NCI-H2196 treated with DMSO at 0.1 percent for 48 hours (cell line): ENCODE measurements around the gene USP25.
"Not testable (repeated sequence)": the region's sequence is repeated elsewhere in the genome, so short reads cannot be mapped to it uniquely, and the experiment has no call there.

Experiments used
- DNase-seq: peaks from one replicate; lab custom pipeline; 2025; ENCODE audit not compliant: unreplicated experiment; lab: John Stamatoyannopoulos, UW

USP25 gene

GRCh38 chr21:15732290-15732995 is 2.7 kb downstream of the USP25 start:
- DNase-seq = no peak

DNA sequence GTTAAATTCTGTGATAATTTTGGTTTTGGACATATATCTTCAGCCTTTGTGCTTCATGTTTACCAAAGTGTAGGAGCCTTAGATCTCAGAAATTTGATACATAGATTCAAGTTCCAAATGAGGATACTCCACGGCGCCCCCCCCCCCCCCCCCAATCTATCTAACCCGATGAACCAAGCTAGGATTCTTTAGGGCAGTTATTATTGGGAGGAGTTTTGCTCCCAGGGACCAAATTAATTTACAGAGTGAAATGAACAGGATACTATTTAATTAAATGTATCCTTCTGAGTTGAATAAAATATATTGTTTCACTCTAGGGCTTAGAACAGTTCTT is 3.2 kb downstream of the USP25 start:
- no peak for DNase-seq

DNA sequence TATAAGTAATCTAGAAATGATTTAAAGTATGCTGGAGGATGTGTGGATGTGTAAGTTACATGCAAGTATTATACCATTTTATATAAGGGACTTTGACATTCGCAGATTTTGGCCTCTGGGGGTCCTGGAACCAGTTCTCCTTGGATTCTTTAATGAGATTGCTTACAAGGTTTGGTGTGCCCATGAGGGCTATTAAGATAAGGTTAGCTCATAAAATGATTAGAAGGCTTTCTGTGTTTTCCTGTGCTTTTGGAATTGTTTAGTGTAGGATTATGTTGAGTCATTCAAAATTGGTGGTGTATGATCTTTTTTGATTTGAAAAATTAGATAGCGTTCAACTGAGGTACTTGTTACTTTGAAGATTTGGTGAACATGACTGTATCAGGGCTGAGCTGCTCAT is 5.6 kb downstream of the USP25 start:
- DNase-seq = no peak

- not testable (repeated sequence) for DNase-seq
These were observed 6.1 kb downstream of the USP25 start for GRCh38 chr21:15735931-15736330.

DNA sequence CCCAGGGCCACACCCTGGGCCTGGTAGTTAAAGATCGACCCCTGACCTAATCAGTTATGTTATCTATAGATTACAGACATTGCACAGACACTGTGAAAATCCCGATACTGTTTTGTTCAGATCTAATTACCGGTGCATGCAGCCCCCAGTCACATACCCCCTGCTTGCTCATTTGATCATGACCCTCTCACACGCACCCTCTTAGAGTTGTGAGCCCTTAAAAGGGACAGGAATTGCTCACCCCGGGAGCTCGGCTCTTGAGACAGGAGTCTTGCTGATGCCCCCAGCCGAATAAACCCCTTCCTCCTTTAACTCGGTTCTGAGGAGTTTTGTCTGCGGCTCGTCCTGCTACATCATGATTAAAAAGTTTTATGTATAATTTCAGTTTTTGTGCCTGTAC is 9.0 kb downstream of the USP25 start:
- not testable (repeated sequence) for DNase-seq

DNA sequence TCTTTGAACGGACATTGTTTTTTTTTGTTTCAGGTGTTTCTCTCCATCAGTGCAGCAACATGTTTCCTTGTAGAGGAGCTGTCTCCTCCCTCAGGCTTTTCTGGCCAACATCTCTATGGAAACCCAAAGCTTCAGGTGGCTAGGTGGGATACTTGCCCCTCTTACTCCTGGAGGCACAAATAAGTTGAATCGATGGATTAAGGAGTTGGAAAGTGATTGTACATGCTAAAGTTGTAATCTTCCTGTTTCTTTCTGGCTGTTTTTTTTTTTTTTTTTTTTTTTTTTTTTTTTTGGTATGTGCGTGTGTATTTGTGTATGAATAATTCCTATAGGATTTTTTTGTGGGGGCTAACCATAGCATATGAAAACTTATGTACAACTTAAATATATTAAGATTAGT is 10.6 kb downstream of the USP25 start:
- no peak for DNase-seq

DNA sequence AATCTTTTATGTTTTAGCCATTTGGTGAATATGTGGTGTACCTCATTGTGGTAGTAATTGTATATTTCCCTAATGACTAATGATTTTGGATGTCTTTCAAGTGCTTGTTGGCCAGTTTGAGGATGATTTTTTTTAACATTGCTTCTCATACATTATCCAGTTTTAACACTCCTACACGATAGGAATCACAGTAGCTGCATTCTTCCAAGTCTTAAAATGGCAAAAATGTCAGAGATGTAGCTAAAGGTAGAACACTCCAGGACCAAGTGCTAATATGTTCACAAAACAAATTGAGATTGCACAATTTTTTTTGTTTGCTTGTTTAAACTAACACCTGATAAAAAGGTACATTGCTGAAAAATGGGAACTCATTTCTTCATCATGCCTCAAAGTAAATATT is 11.7 kb downstream of the USP25 start:
- no peak for DNase-seq

GRCh38 chr21:15742052-15742670 is 12.4 kb downstream of the USP25 start:
- DNase-seq = no peak

DNA sequence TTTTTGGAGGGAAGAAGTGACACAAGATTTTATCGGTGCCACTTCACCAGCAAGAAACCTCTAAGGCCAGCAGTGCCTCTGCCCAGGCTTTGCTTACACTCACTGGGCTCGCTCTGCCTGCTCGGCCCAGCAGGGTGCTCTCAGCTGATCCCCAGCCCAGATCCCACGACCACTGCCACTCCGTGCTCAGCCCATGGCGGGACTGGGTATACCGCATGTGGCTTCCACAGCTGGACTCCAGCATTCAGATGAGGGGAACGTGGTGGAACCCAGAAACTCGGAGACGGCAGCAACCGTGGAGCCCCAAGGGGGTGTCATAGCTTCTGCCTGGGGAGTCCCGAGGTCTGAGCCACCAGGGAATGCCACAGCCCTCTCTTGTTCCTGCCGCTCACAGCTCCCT is 12.9 kb downstream of the USP25 start:
- DNase-seq = no peak

GRCh38 chr21:15743593-15743992 is 13.8 kb downstream of the USP25 start:
- DNase-seq = no peak

DNA sequence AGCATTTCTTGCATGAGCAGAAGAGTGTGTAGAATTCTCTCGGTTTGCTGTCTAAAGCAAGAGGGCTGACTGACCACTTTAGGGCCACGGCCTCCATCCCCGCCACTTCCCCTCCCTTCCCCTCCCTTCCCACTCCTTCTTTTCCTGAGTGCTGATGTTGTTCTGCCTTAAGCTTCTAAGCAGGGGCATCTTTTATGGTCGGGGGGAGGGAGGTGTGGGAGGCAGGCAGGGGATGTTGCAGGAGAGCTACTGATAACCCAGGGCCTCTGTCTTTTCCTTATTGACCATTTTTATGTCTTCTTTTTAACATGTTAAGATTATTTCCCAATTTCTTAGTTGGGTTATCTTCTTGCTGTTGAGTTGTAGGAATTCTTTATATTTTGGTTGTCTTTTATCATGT is 15.1 kb downstream of the USP25 start:
- DNase-seq = no peak

GRCh38 chr21:15748586-15748985 is 18.8 kb downstream of the USP25 start:
- DNase-seq = no peak

DNA sequence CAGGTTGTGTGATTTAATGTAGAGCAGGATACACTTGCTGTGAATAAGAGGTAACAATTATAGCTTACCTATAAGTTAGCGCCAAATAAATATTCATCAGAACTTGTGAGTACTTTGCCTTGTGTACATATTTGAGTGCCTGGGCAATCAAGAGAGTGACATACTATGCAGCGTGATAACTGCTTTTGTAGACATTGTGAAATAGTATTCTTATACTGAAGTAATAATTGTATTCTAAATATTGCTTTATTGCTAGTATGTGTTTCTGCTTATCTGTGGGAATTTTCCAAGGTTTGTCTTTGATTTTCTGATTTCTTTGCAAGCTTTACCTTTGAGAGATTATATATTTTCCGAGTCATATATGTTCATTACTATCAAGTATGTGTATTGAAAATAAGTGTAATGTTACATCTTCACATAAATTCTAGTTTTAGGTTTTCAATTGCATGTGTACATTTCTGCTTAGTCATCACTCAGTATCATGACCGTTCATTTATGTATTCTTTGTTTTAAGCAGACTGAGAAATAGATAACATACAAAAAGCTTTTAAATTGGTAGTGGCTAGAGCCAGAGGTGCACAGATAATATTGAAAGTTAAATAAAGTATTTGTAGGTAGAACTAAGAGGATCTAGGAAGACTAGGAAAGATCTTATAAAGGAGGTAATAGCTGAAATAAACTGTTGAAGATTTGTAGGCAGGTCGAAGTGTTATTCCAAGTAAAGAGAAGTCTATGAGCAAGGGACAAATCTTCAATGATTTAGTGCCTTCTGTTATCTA is 19.5 kb downstream of the USP25 start:
- DNase-seq = no peak

DNA sequence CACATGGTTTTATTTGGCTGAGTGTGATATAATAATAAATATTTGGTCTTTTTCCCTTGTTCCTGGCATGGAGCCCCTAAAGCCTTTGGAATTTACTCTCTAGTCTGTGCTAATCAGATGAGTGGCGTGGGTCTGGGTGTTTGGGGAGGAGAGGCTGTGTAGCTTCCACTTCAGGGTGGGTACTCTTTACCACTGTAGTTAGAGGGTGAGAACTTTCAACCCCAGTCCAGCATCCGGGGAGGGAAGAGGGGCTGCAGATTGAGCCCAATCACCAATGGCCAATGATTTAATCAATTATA is 20.0 kb downstream of the USP25 start:
- no peak for DNase-seq

- no peak for DNase-seq
These were observed 21.3 kb downstream of the USP25 start for GRCh38 chr21:15751037-15751436.

DNA sequence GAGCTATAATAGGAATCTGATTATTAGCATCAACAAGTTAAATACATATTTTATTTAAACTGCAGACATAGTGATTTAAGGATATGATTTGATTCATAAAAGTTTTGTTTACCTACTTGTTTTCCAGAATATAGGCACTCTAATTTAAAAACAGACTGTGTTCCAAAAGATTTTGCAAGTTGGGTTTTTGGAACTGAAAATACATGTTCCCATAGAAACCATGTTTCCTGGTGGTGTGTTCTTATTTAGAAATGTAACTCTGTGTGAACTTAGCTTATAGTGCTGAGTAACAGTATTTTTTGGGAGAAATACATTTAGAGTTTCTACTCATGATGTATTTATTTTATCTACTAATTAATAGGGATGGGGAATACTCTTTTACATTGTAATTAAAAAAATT is 21.8 kb downstream of the USP25 start:
- no peak for DNase-seq

- no peak for DNase-seq
These were observed 23.1 kb downstream of the USP25 start for GRCh38 chr21:15752763-15753407.

DNA sequence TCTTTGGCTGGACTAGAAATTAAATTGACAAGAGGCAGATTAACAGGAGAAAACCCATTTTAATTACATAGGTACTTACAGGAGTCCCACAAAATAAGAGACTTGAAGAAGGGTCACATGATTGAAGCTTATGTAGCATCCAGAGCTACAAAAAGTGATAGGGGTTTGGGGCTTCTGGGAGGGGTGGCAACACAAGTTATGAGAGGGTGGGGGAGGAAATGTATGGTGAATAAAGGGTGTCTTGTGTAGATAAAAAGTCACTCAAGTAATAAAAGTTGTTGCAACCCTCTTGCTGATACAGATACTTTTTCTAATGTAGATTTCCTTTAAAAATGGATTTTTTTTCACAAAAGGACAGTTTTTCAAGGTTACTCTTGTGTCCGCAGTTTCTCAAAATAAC is 24.0 kb downstream of the USP25 start:
- DNase-seq = no peak

DNA sequence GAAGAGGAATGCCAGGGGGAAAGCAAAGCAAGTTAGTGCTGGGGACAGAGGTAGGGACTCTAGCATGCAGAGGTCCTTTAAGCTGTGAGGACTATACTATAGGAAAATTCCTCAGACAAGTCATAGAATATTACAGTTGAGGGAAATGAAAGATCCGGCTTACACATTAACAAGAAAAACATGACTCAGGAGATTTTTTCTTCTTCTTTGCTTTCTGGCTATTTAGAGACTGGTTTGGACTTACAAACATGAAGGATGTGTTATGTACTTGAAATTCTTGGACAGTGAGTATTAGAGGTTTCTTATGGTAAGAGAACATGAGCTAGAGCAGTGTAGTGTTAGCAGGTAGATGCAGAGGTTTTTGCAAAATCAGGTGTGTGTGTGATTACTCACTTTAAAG is 24.9 kb downstream of the USP25 start:
- DNase-seq = no peak

- DNase-seq = no peak
These were observed 25.3 kb downstream of the USP25 start for GRCh38 chr21:15755125-15755524.

GRCh38 chr21:15759469-15759868 is 29.7 kb downstream of the USP25 start:
- no peak for DNase-seq

DNA sequence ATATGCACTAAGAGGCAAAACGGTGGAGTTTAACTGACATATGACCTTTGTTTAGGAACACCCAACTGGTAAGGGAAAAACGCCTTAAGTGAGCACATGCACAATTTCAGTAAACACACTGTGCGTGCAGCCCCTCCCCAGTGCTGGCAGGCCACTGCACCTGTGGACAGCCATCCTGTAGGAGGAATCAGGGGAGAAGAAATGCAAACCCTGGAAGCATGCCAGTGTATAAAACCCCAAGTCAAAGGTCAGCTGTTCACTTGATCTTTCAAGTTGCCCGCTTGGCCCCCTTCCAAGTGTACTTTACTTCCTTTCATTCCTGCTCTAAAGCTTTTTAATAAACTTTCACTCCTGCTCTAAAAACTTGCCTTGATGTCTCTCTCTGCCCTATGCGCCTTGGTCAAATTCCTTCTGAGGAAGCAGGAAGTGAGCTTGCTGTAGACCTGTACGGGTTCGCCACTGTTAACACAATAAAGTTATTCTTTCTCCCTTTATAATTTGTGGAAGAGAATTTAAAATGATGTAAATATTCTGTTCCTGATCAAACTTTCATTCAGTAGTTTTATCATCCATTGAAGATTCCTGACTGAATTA is 31.8 kb downstream of the USP25 start:
- DNase-seq = no peak
